GM19397 (cell line): ENCODE results near the gene SELENOW.

ENCODE experiments used
- ATAC-seq: cut with Tn5 transposase; IDR thresholded peaks from one replicate; pipeline ENCODE4 v1.9.1; 2021; ENCODE audit warnings: mild to moderate bottlenecking, moderate library complexity; ENCODE audit not compliant: unreplicated experiment

The SELENOW gene

GRCh38 chr19:47820410-47820809, 41.9 kb downstream of the SELENOW start:
- ATAC-seq: no peak

- no peak for ATAC-seq
Observed at GRCh38 chr19:47821460-47822020, 43.0 kb downstream of the SELENOW start, which contains the start of gene CRX. Gene CRX, plus strand, starts transcription at chr19:47821937. Its CDS starts 12,507 bp downstream, at chr19:47834444.

- ATAC-seq: no peak
Observed at GRCh38 chr19:47824396-47824795, 45.9 kb downstream of the SELENOW start.

- ATAC-seq: no peak
Observed at GRCh38 chr19:47826800-47827199, 48.3 kb downstream of the SELENOW start.

GRCh38 chr19:47832723-47833122, 54.2 kb downstream of the SELENOW start:
- ATAC-seq: no peak
